Erythroblast (primary cell): ENCODE data around the gene OVOL2.

ENCODE experiments used
- GATA1 ChIP-seq: IDR thresholded peaks from 2 replicates; pipeline ENCODE4 v1.6.1; 2011; ENCODE audit warnings: low read depth, mild to moderate bottlenecking, control low read depth, low read length, moderate library complexity
- POLR2A ChIP-seq: IDR thresholded peaks from 2 replicates; pipeline ENCODE4 v1.6.1; 2011; ENCODE audit warnings: mild to moderate bottlenecking, low read length

DNA sequence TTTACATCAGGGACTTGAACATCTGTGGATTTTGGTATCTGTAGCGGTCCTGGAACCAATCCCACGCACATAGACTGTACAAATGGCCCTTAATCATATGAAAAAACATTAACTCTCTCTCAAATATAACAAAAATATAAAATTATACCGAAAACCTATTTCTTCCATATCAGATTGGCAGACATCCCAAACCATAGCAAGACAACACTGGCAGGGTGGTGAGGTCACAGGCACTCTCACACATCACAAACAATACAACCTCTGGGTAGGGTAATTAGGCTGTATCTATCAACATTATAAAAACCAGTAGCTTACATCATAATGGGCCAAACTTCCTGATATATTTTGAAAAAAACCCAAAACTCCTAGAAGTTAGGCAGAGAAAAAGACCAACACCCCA is 40.9 kb downstream of the OVOL2 start:
- TF ChIP-seq POLR2A (no peak), GATA1 (no peak)
